Liver (tissue), 9 donors: ENCODE results near the gene CELF2. TPM values are rescaled to one million over a fixed set of nuclear protein-coding genes. Genes with fewer than 3 reads are reported as not detected.

ENCODE experiments used
- DNase-seq: peaks from one replicate; pipeline ENCODE4 v3.0.0-alpha.2; 2017; ENCODE audit warnings: low spot score
- H3K27ac ChIP-seq, 2 donors: one replicate each; pipeline ENCODE4 v1.7.0; 2013; ENCODE audit warnings: inconsistent platforms in 2 of 2, low read length in 2 of 2, control low read depth in 1 of 2, low read depth in 1 of 2, mild to moderate bottlenecking in 1 of 2
- H3K27me3 ChIP-seq, 4 donors: one replicate each; pipeline versions ENCODE4 v1.6.1 to v1.7.0; 2013; ENCODE audit warnings: low read length in 3 of 4, inconsistent platforms in 1 of 4, mild to moderate bottlenecking in 1 of 4, moderate library complexity in 1 of 4; ENCODE audit not compliant: control insufficient read depth in 4 of 4, insufficient read depth in 4 of 4
- H3K36me3 ChIP-seq, 4 donors: one replicate each; pipeline versions ENCODE4 v1.6.1 to v1.7.0; 2013; ENCODE audit warnings: low read length in 3 of 4, mild to moderate bottlenecking in 3 of 4, low read depth in 1 of 4, moderate library complexity in 1 of 4; ENCODE audit not compliant: control insufficient read depth in 4 of 4, insufficient read depth in 3 of 4
- H3K4me1 ChIP-seq, 4 donors: one replicate each; pipeline versions ENCODE4 v1.6.1 to v1.7.0; 2013; ENCODE audit warnings: low read length in 3 of 4, mild to moderate bottlenecking in 3 of 4, moderate library complexity in 1 of 4; ENCODE audit not compliant: control insufficient read depth in 4 of 4, insufficient read depth in 4 of 4
- H3K4me3 ChIP-seq, 3 donors: one replicate each; pipeline versions ENCODE4 v1.6.1 to v1.7.0; 2013; ENCODE audit warnings: low read length in 3 of 3, control low read depth in 1 of 3, low read depth in 1 of 3, mild to moderate bottlenecking in 1 of 3
- H3K9ac ChIP-seq, 2 donors: one replicate each; pipeline ENCODE4 v1.7.0; 2013; ENCODE audit warnings: low read length in 2 of 2, mild to moderate bottlenecking in 2 of 2, moderate library complexity in 2 of 2, control low read depth in 1 of 2, low read depth in 1 of 2
- H3K9me3 ChIP-seq, 4 donors: one replicate each; pipeline versions ENCODE4 v1.6.1 to v1.7.0; 2013; ENCODE audit warnings: low read length in 3 of 4; ENCODE audit not compliant: control insufficient read depth in 4 of 4
- EGR1 ChIP-seq, 2 donors: IDR thresholded peaks; 2 replicates each; pipeline ENCODE4 v1.6.1; 2016 to 2018; ENCODE audit warnings: antibody characterized with exemption in 2 of 2, low read depth in 2 of 2
- FOXA1 ChIP-seq: IDR thresholded peaks from 2 replicates; pipeline ENCODE4 v1.6.1; 2016; ENCODE audit warnings: antibody characterized with exemption
- FOXA2 ChIP-seq: IDR thresholded peaks from 2 replicates; pipeline ENCODE4 v1.6.1; 2016; ENCODE audit warnings: antibody characterized with exemption
- GABPA ChIP-seq, 2 donors: IDR thresholded peaks in 1 of 2; conservative IDR thresholded peaks in 1 of 2; 2 replicates each; pipeline ENCODE4 v1.6.1; 2016; ENCODE audit warnings: antibody characterized with exemption in 2 of 2, mild to moderate bottlenecking in 1 of 2, moderate library complexity in 1 of 2
- HNF4A ChIP-seq, 2 donors: conservative IDR thresholded peaks; 2 replicates each; pipeline ENCODE4 v1.6.1; 2016; ENCODE audit warnings: antibody characterized with exemption in 2 of 2, mild to moderate bottlenecking in 2 of 2
- HNF4G ChIP-seq: IDR thresholded peaks from 2 replicates; pipeline ENCODE4 v1.6.1; 2016; ENCODE audit warnings: antibody characterized with exemption
- JUND ChIP-seq, 2 donors: IDR thresholded peaks; 2 replicates each; pipeline ENCODE4 v1.6.1; 2016; ENCODE audit warnings: antibody characterized with exemption in 2 of 2
- NR2F2 ChIP-seq: IDR thresholded peaks from 2 replicates; pipeline ENCODE4 v1.6.1; 2016; ENCODE audit warnings: antibody characterized with exemption
- RAD21 ChIP-seq, 2 donors: IDR thresholded peaks; 2 replicates each; pipeline ENCODE4 v1.6.1; 2016; ENCODE audit warnings: antibody characterized with exemption in 2 of 2, mild to moderate bottlenecking in 2 of 2
- RXRA ChIP-seq, 2 donors: IDR thresholded peaks; 2 replicates each; pipeline ENCODE4 v1.6.1; 2017 to 2018; ENCODE audit warnings: antibody characterized with exemption in 2 of 2, mild to moderate bottlenecking in 1 of 2
- SP1 ChIP-seq: IDR thresholded peaks from 2 replicates; pipeline ENCODE4 v1.6.1; 2018; ENCODE audit warnings: antibody characterized with exemption, mild to moderate bottlenecking
- TAF1 ChIP-seq: conservative IDR thresholded peaks from 2 replicates; pipeline ENCODE4 v1.6.1; 2016; ENCODE audit warnings: antibody characterized with exemption, mild to moderate bottlenecking
- YY1 ChIP-seq: IDR thresholded peaks from 2 replicates; pipeline ENCODE4 v1.6.1; 2016; ENCODE audit warnings: antibody characterized with exemption, mild to moderate bottlenecking
- WGBS: extraction: QIAGEN DNeasy Blood & Tissue Kit; methylation state at CpG from one replicate; pipeline ENCODE4 v1.1.7; 2013; 5-methylcytosine and 5-hydroxymethylcytosine counted together
- polyA plus RNA-seq, 2 donors: library from polyadenylated mRNA; stranded (reverse) in 1 of 2; unstranded in 1 of 2; fragments of 200-250 nt in 1 of 2; fragments of >200 nt in 1 of 2; fragmentation: Nextera tagmentation in 1 of 2; extraction: Ambion mirVana in 1 of 2; gene quantifications; one replicate each; pipeline versions ENCODE4 v1.2.1 to v1.2.3, GENCODE V29; 2013 to 2015
- total RNA-seq, 2 donors: library from RNA; depleted of rRNA; stranded (reverse); fragments of >200 nt; gene quantifications; one replicate each; pipeline ENCODE4 v1.2.3, GENCODE V29; 2014
- TF ChIP-seq, protein P1 (sequence below): IDR thresholded peaks from 2 replicates; pipeline ENCODE4 v1.6.1; 2016; ENCODE audit warnings: antibody characterized with exemption, mild to moderate bottlenecking
- TF ChIP-seq, protein P2 (sequence below): IDR thresholded peaks from 2 replicates; pipeline ENCODE4 v1.6.1; 2016; ENCODE audit warnings: antibody characterized with exemption
- TF ChIP-seq, protein P3 (sequence below): fragments of 150-350 bp; IDR thresholded peaks from 2 replicates; pipeline ENCODE4 v1.5.1; 2017; ENCODE audit warnings: improper control_type of control experiment, low read depth, low read length; ENCODE audit not compliant: missing input control
- TF ChIP-seq, protein P4 (sequence below): IDR thresholded peaks from 2 replicates; pipeline ENCODE4 v1.6.1; 2016; ENCODE audit warnings: antibody characterized with exemption
- TF ChIP-seq, protein P5 (sequence below): IDR thresholded peaks from 2 replicates; pipeline ENCODE4 v1.6.1; 2016; ENCODE audit warnings: antibody characterized with exemption
- donor health status: healthy.
- donor health status: healthy.
- donor health status: healthy.
- donor health status: healthy.
- donor health status: healthy.

CELF2 gene
- total and polyA plus RNA-seq, 4 donors: 1.4 to 8.5 (median 5.6) TPM

DNA sequence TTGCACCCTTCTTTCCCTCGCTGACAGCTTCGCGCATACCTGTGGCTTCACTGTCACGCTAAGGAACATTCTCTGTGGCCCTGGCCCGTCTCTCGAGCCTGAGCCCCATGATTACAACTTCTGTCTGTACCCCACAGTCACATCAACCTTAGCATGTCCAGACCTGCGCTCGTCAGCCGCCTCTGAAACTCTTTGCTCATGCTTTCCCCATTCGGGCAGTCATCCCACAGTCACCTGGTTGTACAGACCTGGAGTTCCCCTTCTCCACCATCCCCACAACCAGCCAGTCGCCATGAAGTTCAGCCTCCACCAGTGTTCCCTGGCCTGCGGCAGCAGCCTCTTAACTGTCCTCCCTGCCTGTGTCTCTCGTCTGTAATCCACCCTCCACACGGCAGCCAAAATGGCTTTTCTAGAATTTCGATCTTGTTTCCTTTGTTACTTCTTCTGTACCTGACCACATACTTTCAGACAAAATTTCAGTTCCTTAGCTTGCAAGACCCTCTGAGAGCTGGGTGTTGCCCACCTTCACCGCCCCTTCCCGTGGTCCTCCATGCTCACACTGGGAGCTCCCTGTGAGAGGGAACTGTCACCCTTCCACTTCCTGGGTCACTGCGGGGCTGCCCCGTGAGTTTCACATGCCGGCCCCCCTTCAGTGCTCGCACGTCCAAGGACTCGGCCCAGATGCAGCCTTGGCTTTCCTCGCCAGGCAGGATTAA, 229.2 kb downstream of the CELF2 start (continued):
- TF ChIP-seq FOXA2 (no peak), JUND (IDR thresholded peaks at IDR 0.05) (no peak), HNF4A (conservative IDR thresholded peaks at IDR 0.05) (no peak), TAF1 (no peak)
- TF ChIP-seq, protein P1, sequence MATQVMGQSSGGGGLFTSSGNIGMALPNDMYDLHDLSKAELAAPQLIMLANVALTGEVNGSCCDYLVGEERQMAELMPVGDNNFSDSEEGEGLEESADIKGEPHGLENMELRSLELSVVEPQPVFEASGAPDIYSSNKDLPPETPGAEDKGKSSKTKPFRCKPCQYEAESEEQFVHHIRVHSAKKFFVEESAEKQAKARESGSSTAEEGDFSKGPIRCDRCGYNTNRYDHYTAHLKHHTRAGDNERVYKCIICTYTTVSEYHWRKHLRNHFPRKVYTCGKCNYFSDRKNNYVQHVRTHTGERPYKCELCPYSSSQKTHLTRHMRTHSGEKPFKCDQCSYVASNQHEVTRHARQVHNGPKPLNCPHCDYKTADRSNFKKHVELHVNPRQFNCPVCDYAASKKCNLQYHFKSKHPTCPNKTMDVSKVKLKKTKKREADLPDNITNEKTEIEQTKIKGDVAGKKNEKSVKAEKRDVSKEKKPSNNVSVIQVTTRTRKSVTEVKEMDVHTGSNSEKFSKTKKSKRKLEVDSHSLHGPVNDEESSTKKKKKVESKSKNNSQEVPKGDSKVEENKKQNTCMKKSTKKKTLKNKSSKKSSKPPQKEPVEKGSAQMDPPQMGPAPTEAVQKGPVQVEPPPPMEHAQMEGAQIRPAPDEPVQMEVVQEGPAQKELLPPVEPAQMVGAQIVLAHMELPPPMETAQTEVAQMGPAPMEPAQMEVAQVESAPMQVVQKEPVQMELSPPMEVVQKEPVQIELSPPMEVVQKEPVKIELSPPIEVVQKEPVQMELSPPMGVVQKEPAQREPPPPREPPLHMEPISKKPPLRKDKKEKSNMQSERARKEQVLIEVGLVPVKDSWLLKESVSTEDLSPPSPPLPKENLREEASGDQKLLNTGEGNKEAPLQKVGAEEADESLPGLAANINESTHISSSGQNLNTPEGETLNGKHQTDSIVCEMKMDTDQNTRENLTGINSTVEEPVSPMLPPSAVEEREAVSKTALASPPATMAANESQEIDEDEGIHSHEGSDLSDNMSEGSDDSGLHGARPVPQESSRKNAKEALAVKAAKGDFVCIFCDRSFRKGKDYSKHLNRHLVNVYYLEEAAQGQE: no peak
- TF ChIP-seq, protein P2, sequence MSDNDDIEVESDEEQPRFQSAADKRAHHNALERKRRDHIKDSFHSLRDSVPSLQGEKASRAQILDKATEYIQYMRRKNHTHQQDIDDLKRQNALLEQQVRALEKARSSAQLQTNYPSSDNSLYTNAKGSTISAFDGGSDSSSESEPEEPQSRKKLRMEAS: no peak

DNA sequence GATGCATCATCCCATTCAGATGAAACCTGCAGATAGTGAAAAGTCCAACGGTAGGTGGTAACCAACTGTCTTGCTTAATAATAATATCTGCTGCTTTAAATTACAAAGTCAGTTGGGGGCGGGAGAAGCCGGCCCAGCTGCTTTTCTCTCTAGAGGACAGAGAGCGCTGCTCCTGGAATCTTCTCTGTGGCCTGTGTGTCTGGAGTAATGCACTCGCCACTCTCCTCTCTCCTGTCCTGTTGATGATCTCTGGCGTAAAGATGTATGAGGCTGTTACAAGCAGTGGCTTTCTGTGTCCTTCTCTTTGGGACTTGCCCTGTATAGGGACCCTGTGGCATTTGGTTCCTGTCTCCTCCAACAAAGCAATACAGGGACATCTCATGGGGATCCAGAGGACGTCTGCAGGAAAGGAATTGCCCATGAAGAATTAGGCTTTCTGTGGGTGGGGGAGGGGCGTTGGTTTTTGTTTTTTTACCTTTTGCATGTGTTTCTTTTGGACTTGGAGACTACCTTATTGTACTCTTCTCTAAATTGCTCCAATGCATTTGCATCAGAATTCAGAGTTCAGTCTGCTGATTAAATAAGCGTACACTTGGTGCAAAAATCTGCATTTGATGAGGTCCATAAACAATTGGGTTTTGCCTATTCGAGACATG, 231.6 kb downstream of the CELF2 start:
- H3K4me1 ChIP-seq: no peaks in the 10 kb centered on the region
- no peaks in the 10 kb centered on the region for H3K36me3 ChIP-seq
- WGBS: 63% methylated on average over 10 of the region's 10 CpGs
- H3K9ac ChIP-seq: no peak overlapping the region
- no peaks in the 10 kb centered on the region for H3K9me3 ChIP-seq
- DNase-seq: no peak
- TF ChIP-seq HNF4A (conservative IDR thresholded peaks at IDR 0.05) (no peak), GABPA (IDR thresholded peaks at IDR 0.05 in 1 of 2, conservative IDR thresholded peaks at IDR 0.05 in 1 of 2) (no peak), HNF4G (no peak), FOXA1 (no peak), FOXA2 (no peak), SP1 (no peak), JUND (IDR thresholded peaks at IDR 0.05) (no peak), TAF1 (no peak), RAD21 (IDR thresholded peaks at IDR 0.05) (no peak), RXRA (IDR thresholded peaks at IDR 0.05) (no peak), EGR1 (IDR thresholded peaks at IDR 0.05; ENCODE audit: low read depth in 2 of 2) (no peak), NR2F2 (no peak), YY1 (no peak)
- TF ChIP-seq, protein P3, sequence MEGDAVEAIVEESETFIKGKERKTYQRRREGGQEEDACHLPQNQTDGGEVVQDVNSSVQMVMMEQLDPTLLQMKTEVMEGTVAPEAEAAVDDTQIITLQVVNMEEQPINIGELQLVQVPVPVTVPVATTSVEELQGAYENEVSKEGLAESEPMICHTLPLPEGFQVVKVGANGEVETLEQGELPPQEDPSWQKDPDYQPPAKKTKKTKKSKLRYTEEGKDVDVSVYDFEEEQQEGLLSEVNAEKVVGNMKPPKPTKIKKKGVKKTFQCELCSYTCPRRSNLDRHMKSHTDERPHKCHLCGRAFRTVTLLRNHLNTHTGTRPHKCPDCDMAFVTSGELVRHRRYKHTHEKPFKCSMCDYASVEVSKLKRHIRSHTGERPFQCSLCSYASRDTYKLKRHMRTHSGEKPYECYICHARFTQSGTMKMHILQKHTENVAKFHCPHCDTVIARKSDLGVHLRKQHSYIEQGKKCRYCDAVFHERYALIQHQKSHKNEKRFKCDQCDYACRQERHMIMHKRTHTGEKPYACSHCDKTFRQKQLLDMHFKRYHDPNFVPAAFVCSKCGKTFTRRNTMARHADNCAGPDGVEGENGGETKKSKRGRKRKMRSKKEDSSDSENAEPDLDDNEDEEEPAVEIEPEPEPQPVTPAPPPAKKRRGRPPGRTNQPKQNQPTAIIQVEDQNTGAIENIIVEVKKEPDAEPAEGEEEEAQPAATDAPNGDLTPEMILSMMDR: no peak
- TF ChIP-seq, protein P4, sequence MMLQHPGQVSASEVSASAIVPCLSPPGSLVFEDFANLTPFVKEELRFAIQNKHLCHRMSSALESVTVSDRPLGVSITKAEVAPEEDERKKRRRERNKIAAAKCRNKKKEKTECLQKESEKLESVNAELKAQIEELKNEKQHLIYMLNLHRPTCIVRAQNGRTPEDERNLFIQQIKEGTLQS: no peak
- TF ChIP-seq, protein P1: no peak
- TF ChIP-seq, protein P5, sequence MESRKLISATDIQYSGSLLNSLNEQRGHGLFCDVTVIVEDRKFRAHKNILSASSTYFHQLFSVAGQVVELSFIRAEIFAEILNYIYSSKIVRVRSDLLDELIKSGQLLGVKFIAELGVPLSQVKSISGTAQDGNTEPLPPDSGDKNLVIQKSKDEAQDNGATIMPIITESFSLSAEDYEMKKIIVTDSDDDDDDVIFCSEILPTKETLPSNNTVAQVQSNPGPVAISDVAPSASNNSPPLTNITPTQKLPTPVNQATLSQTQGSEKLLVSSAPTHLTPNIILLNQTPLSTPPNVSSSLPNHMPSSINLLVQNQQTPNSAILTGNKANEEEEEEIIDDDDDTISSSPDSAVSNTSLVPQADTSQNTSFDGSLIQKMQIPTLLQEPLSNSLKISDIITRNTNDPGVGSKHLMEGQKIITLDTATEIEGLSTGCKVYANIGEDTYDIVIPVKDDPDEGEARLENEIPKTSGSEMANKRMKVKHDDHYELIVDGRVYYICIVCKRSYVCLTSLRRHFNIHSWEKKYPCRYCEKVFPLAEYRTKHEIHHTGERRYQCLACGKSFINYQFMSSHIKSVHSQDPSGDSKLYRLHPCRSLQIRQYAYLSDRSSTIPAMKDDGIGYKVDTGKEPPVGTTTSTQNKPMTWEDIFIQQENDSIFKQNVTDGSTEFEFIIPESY: no peak
- TF ChIP-seq, protein P2: no peak
- H3K27ac ChIP-seq: no peak overlapping the region
- no peaks in the 10 kb centered on the region for H3K27me3 ChIP-seq
- H3K4me3 ChIP-seq: no peak overlapping the region
